Measurements from ENCODE around the gene COX5A.

The COX5A gene

DNA sequence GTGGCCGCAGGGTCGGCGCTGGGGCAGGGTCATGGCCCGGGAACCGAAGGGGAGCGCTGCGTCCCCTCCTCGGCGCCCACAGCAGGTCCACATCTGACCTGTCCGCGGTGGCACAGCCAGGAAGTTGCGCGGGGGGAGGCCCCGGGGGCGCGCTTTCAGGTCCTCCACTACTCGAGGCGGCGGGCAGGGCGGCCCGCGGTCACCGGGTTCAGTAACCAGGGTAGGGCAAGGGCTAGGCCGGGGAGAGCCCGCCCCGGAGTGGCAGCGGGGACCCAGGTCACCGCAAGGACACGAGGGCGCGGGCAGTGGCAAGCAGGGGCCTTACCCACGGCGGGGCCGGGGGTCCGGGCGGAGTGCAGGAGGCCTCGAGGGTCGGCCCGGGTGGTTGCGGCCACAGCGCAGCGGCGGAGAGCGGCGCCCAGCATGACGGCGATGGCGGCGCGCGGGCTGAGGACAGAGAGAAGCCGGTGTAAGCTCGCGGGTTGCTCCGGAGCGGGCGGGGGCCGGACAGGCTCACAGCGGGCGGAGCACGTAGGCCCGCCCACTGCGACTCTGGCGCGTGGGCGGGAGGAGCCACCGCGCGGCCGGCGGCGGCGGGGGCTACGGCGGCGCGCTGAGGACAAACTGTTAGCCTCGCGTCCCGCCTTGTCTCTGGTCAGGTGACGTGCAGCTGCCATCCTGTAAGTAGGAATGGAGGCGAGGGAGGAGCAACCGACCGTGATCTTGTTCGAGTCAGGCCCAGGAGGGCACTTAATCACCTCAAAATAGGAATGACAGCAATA is at the start of gene COX5A:
Gene COX5A (minus strand): TSS at position 484 of the 782 bp plus-strand sequence. CDS start 59 bp downstream, at position 425.
- peak; percentile 82 to 86 for DNase-seq (ENCODE audit: low read depth in 2 of 2)

DNA sequence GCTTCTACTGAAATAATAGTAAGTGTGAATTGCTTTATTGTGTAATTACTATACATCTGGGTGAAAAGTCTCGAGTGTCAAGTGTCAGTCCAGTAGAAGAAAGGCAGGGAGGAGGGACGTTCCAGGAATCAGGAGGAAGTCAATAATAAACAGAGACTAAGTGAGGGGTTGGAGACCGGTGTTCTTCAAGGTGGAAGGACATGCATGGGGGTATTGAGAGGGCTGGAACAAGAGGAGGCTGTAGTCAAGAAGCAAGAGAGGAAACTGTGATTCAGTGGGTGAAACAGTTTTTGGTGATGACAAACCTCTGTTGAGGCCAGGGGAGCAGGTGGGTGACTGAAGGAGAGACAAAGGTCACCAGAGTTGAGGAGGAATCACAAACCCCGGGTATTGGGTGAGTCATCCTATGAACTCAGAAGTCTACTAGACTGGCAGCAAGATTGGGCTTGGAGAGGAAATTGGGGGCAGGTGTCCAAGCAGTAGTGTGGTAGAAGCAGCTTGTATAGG is 45.9 kb upstream of the COX5A start:
- no peak for DNase-seq (ENCODE audit: low read depth in 2 of 2)

DNA sequence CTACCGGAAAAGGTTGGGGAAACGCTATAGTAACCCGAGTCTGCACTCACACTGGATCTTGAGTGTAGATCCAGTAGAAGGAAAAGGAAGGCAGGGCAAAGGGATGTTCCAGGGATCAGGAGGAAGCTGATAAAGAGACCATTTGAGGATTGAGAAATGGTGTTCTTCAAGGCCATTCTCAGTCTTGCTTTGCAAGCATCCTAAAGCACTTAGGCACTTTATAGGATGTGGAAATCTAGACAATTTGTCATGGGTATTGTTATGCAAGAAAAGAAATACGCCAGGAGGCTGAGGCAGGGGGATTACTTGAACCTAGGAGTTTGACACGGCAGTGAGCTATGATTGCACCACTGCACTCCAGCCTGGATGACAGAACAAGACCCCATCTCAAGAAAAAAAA is 44.3 kb upstream of the COX5A start:
- no peak for DNase-seq (ENCODE audit: low read depth in 2 of 2)

DNA sequence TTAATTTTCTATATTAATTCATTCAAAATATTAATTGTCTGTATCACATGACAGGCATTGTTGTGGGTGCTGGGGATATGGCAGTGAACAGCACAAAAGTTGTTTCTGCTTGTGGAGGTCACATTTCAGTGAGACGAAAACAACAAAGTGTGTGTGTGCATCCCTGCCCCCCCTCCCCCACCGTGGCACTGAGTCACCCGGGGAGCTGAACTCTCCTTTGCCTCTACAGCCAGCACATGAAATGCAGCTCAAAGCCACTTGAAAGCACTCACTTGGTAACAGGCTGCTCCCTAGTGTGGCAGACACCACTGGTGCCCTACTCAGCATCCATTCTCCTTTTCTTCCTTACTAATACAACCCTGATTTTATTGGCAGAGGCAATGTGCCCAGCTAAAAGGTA is 40.6 kb upstream of the COX5A start:
- no peak for DNase-seq (ENCODE audit: low read depth in 2 of 2)

DNA sequence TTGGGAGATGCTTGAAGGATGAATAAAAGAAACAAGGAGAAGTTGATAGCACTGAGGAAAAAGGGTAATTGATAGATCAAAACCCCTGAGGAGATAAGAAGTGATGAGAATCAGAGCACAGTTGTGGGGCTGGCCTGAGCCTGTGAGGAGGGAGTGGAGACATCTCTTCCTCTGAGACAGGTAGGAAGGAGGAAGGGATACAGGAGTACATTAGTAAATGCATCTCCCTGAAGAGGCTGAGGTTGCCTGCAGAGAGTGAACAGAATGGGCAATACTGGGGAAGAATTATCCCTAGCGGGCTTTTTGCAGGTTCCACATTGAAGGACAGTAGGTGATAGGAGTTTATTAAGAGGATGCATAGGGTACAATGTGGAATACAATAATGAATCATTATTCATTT is 40.2 kb upstream of the COX5A start:
- DNase-seq (ENCODE audit: low read depth in 2 of 2): no peak

DNA sequence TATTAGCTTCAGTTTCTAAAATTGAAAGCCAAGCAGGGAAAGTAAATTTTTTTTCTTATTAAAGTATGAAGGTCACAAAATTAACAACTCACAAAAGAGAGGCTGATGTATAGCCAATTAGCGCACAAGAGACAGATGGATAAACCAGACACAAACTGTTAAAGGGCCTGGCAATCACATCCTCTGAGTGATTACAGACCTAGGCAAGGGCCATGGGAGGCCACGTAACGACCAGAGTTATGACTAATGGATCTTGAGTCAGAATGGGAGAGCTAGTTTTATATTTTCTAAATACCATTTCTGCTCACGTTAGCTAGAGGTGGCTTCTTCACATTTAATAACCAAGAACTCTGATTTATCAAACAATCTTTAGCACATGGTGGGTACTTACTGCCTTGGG is 39.7 kb upstream of the COX5A start:
- no peak for DNase-seq (ENCODE audit: low read depth in 2 of 2)

DNA sequence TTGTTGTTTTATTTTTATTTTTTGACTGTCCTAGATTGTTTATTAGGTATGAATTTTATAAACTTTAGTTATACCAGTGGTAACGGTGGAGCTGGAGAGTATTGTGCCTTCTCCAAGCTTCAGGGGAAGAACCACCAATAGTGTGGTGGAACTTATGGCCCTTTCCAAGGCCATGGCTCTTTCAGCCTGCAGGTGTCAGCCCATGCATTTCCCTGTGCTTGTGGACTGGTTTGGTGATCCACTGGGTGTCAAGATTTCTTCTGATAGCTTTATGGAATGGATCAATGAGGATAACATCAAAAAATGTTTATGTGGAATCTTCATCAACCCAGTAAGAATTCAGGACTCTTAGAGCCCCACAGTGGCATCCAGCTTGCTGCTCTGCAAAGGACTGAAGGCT is 38.3 kb upstream of the COX5A start:
- DNase-seq (ENCODE audit: low read depth in 2 of 2): no peak

DNA sequence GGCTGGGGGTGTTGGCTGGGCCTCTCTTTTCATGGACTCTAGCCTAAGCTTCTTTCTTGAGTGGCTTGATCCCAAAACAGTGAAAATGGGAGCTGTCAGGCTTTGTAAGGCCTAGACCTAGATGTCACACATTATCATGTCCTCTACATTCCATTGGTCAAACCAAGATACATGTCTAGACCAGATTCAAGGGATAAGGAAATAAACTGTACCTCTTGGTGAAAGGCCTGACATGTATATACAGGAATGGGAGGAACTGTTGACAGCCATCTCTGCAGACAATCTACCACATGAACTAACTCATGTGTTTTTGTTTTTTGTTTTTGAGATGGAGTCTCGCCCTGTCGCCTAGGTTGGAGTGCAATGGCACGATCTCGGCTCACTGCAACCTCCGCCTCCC is 29.8 kb upstream of the COX5A start:
- no peak for DNase-seq (ENCODE audit: low read depth in 2 of 2)

DNA sequence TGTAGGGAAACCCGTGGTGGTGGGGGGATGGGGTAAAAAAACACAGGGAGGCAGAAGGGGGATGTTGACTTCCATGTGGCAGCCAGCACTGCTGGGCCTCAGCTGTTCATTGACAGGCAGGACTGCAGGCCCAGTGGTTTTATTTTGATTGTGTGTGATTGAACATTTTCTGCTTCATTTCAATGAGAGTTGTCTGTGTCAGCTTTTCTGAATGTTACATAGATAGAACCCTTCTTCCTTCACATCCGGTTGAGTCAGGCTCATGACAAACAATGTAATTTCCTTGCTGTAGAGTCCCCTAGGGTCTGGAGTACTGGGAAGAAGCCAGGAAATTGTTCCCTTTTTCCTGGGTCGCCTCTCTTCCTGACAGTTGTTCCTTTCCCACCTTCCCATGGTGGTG is 26.9 kb upstream of the COX5A start:
- DNase-seq (ENCODE audit: low read depth in 2 of 2): no peak

DNA sequence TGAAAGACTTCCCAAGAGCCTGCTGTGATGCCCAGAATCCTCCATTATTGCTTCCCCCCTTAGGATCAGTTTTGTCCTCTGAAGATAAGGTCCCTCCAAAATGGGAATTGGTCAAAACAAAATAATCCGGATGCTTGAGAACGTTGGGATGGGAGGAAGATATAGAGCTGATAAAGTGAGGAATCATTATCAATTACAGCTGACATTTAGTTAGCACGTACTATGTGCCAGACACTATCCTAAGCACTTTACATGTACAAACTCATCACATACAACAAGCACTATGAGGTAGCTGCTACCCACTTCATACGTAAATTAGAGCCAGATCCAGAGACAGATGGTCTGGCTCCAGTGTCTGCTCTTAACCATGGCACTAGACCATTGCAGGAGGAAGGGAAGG is 25.3 kb upstream of the COX5A start:
- DNase-seq (ENCODE audit: low read depth in 2 of 2): no peak

DNA sequence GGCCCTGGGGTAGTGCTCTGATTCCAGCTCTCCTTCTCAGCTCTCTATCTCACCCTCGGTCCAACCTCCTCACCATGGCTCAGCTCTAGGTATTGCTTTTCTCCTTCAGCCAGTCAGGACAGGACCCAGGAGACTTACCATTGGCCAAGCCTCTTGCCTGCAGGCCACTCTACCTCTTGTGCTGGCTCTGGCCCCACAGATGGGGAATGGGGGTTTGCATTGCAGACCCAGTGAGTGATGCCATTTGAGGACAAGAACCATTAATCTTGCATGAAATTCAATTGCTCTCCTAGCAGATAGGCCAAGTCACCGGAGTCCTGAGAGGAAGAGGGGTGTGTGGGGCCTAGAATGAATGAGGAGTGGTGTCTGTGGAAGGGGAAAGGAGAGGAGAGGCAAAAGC is 24.8 kb upstream of the COX5A start:
- DNase-seq (ENCODE audit: low read depth in 2 of 2): no peak

DNA sequence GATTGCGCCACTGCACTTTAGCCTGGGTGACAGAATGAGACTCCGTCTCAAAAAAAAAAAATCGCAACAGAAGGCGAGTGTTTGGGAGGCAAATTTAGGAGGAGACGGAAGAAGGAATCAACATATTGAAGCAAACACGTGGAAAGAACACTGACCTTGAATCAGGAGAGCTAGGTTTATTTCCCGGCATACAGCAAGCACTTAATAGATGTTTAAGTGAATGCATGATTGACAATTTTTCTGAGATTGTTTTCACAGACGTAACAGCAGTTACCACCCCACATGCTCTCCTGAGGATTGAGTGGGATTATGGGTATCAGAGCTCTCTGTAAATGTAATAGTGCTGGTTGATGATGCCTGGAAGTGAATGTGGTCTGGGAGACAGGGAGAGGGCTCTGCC is 24.3 kb upstream of the COX5A start:
- no peak for DNase-seq (ENCODE audit: low read depth in 2 of 2)

DNA sequence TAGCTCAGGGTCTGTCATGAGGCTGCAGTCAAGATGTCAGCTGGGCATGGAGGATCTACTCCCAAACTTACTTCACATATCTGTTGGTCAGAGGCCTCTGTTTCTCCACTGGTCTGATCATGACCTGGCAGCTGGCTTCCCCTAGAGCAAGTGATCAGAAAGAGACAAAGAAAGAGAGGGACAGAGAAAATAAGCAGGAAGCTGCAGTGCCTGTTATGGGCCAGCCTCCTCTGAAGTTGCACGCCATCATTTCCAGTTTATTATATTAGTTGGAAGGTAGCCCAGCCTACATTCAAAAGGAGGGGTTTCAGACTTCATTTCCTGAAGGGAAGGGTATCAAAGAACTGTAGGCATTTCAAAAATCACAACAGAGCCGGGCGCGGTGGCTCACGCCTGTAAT is 23.7 kb upstream of the COX5A start:
- DNase-seq (ENCODE audit: low read depth in 2 of 2): no peak

DNA sequence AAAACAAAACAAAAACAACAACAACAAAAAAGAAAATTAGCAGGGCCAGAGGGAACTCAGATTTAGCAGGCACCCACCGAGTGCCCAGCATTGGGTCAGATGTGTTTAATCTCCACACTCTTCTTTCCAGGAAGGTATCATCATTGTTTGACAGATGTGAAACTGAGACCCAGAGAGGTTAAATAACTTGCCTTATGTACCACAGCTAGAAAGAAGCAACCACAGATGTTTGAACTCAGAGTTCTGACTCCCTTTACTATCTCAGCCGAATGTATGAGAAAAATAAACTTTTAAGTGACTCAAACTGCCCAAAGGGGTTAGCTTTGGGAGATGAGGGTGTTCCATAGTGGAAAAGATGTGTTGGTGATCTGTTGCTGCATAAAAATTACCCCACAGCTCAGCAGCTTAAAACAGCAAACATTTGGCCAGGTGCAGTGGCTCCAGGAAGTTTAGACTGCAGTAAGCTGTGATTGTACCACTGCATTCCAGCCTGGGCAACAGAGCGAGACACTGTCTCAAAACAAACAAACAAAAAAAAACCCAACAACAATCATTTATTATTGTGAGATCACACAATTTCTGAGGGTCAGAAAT is 23.2 kb upstream of the COX5A start:
- no peak for DNase-seq (ENCODE audit: low read depth in 2 of 2)

DNA sequence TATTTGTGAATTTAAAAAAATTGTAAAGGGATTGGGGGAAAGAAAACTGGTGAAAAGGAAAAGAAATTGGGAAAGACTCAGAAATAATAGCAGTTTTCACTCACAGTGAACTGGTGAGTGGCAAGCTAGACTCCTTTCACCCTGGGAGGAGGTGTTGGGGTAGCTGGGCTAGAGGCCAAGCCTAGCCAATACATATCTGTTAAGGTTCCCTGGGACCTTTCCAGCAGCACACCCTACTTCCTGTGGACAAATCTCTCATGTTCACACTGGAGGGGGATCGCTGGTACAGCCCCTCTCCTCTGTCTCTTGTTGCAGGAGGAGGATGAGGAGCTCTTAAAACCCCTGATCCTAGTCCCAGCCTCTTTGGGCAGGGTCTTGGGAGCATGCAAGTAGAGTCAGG is 22.4 kb upstream of the COX5A start:
- no peak for DNase-seq (ENCODE audit: low read depth in 2 of 2)

DNA sequence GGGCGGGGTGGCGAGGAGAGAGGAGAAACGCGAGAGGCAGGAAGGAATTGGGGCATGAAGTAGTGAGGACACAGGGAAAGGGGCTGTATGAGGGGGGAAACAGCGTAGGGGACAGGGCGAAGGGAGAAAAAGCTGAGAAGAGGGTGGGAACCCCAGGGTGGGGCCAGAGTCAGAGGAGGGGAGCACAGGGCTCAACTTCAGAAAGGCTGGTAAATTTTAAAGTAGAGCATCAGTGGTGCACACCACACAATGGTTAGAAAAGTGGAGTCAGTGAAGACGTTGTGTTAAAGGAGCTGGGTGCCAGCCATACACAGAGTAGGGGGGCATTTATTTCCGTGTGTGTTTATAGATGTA is 21.7 kb upstream of the COX5A start:
- DNase-seq (ENCODE audit: low read depth in 2 of 2): no peak

DNA sequence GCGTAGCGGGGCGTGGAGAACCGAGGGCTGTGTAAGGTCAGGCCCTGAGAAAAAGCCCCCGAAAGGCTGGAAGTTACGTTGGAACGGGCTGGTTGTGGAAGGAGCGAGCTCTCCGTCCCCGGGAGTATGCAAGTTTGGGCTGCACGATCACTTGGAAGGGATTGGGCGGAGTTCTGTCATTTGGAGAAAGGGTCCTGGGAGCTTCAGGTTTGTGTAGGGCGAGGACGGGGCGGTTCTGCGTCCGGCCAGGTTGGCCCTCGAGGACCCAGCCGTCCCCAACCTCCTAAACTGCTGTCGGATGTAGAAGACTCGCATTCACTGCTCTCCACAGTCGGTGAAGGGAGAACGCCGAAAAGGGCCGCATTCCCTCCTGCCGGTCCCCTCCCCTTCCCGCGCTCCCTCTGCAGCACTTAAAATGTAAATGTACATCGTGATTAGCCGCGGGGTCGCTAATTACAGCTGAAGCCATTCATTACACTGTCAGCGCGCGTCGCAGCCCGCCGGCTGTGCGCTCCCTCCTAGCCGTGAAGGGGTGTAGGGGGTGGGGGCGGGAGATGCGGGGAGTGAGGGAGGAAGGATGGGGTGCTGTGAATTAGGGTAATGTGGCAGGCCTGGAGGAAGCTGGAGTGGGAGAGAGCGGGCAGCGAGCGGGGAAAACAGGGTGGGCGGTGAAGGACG is 21.2 kb upstream of the COX5A start:
- DNase-seq (ENCODE audit: low read depth in 2 of 2): no peak

DNA sequence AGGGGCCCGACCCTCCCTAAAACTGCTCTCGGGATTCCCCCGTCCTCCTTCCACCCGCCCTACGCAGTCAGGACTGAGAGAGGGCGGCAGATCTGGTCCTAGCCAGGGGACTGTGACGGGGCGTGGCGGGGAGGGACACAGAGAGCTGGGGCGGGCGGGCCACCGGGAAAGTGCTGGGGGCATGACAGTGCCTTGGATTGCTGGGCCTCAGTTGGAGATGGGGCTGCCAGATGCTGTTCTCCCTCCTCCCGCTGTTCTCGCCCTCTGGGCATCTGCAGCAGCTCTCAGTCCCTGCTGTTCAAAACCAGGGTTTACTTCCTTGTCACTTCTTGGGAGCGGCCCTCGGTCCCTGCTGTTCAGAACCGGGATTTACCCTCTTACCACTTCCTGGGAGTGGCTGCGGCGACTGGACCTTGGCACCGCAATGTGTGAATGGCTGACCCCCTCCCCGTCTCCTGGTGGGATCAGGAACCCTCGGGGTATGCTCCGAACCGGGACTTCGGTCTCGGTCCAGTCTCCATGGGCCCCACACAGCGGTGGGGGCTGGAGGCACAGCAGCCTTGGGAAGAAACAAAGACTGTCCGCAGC is 20.5 kb upstream of the COX5A start:
- no peak for DNase-seq (ENCODE audit: low read depth in 2 of 2)

DNA sequence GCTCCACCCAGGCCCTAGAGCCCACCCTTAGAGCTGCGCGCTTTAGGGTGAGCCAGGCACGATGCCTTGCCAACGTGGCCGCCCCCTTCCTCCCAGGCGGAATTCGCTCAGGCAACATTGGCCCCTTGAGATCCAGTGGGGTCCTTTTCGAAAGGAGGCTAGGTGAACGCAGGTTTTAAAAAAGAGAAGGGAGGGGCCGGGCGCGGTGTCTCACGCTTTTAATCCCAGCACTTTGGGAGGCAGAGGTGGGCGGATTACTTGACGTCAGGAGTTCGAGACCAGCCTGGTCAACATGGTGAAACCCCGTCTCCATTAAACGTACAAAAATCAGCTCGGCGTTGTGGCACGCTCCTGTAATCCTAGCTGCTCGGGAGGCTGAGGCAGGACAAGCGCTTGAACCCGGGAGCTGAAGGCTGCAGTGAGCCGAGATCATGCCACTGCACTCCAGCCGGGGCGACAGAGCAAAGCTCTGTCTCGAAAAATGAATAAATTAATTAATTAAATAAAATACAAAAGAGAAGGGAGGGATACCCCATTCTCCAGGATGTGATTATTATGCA is 19.7 kb upstream of the COX5A start:
- DNase-seq (ENCODE audit: low read depth in 2 of 2): no peak

DNA sequence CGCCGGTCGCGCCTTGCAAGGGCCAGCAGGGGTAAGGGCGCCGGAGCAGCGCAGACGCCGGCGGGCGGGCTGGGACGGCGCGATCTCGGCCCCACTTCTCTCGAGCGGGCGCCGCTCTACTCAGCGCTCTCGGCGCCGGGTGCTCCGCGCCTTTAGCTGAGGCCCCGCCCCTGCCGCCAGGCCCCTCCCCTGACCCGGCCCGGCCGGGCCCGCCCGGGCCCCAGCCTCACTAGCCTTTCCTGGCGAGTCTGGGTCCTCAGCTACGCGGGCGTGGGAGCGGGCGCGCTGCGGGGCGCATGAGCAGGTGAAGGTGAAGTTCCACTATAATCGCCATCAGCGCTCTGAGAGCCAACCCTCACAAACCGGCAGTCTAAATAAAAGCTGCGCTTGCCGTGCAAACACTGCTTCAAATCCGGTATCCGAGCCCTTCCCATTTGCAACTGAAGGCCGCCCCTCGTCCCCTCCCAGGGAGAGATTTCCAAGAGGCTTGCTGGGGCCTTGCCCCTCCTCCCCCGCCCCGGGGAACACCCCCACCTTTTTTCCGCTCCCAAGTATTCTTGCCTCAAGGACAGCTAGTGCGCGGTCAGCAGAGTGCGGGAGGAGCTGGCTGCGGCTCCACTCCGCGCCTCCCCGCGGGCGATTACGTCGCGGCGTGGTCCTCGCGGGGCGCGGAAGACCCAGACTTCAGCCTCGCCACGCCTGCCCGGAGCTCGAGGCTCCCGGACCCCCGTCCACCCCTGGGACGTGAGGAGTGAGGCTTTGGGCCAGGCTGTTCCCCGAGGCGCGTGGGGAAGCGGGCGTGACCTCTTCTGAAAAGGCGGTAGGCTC is 19.0 kb upstream of the COX5A start, which contains the start of gene RPP25:
Gene RPP25 (minus strand): TSS at position 125 of the 828 bp plus-strand sequence. CDS start 189 bp downstream, outside the sequence.
- DNase-seq (ENCODE audit: low read depth in 2 of 2): peak; percentile 64 to 78
